Suppressor macrophage treated with lipopolysaccharide for 4 hours (primary cell): Measurements from ENCODE around the gene MYOM1.

Experiments used
- DNase-seq: peaks from one replicate; pipeline ENCODE4 v3.0.0-alpha.2; 2020

MYOM1 gene

DNA sequence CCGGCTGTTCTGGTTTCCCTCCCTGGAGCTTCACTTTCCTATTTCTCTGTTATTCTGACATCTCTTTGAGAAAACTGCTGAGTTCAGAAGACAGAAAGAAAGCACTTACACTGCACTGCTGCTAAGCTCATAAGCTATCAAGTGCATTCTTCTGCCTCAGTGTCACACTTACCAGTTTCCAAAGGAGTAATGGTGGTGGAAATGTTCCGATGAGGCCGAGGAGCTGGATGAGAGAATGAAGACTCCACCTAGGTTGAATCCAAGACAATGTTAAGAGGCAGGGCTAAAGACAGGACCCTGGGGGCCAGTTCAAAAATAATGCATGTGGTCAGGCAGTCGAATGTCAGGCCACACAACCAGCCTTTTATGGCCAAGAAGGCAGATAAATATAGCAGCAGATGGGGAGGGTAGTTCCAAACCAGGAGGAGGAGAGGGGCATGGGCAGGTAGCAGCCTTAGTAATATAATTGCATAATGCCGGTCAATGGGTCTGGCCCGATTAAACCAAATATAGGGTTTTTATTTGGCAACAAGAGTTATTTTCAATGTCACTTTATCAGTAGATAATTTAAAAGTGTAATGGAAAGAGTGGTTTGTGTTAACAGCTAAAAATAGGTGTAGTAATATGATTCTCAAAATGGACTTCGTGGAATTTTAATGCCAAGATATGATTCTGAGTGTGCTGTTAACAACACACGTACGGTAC is at the start of gene MYOM1:
Gene MYOM1 (minus strand): TSS at position 338 of the 705 bp plus-strand sequence. CDS start 4,745 bp downstream, outside the sequence.
- DNase-seq: no peak

GRCh38 chr18:3269241-3269913 is 49.6 kb upstream of the MYOM1 start:
- peak; percentile 60 for DNase-seq

- no peak for DNase-seq
Observed at GRCh38 chr18:3268306-3268705, 48.5 kb upstream of the MYOM1 start.

DNA sequence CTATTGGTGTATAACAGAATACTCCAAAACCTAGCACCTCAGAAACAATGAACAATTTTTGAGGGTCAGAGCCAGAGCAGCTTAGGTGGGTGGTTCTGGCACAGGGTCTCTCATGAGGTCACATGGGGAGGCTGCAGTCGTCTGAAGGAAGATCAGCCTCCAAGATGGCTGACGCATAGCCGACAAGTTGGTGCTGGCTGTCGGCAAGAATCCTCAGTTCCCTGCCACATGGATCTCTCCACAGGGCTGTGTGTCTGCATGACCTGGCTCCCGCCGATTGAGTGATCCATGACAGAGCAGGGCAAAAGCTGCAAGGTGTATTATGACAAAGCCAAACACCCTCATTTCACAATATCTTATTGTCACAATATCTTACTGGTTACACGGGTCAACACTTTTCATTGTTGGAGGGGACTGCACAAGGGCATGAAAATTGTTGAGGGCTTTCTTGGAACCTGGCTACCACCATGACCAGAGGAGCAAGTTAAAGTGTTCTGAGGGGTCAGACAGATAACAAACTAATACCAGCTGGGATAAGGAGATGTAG is 46.4 kb upstream of the MYOM1 start:
- DNase-seq: no peak

GRCh38 chr18:3265564-3266033 is 45.8 kb upstream of the MYOM1 start:
- DNase-seq: no peak

DNA sequence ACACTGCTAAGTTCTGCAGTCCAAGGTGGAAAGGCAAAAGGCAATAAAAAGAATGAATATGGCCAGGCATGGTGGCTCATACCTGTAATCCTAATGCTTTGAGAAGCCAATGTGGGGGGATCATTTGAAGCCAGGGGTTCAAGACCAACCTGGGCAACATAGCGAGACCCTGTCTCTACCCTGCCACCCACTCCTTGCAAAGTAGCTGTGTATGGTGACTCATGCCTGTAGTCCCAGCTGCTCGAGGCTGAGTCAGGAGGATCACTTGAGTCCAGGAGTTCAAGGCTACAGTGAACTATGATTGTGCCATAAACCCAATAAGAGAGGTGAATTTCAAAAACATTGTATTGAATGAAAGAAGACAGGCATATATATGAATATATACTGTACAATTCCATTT is 44.6 kb upstream of the MYOM1 start:
- DNase-seq: no peak

DNA sequence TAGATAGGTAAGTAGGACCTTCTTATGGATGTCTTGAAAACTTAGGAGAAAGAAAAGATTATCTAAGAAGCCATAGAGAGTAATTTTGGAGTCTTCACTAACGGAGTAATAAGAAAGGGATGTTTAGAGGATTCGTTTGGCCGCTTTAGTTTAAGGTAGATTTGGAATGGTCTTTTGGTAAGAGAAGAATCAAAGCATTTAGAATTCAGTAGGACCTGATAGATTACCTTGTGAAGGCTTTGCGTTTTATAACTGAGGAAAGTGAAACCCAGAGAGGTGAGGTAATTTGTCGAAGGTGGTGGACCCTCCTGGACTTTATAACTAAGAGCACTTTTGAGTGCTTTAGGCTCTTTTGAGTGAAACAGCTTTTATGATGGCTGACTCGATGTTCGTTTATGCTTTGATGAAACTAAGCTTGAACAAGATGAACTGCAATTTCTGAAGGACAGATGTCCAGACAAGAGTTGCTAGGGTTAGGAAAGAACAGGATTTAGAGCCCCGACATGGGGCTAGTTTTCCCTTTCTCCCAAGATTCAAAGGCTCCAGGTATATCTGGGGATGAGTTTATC is 43.4 kb upstream of the MYOM1 start:
- DNase-seq: no peak

GRCh38 chr18:3262234-3263131 is 42.7 kb upstream of the MYOM1 start:
- DNase-seq: no peak

GRCh38 chr18:3261373-3262233 is 41.8 kb upstream of the MYOM1 start, which contains the start of gene MYL12B:
Gene MYL12B, plus strand, starts transcription at chr18:3262133. Its CDS starts 10,766 bp downstream, at chr18:3272899.
- peak; percentile 90 for DNase-seq

DNA sequence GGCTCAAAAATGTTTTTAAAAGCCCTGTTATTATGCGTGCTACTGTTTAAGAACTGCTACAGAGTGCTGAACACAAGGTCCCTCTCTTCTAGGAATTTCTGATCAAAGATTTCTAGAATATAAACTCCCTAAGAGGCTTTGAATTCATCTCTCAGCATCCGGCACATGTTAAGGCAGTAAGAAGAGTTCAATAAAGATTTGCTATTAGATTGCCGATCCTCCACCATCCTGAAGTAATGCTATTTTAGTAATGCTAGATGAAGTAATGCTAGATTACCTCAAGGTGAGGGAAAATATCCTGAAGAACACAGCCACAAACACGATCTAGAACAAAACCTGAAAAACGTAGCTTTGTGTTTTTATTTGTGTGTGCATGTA is 41.2 kb upstream of the MYOM1 start:
- no peak for DNase-seq

- DNase-seq: no peak
Observed at GRCh38 chr18:3257627-3258120, 37.9 kb upstream of the MYOM1 start.

DNA sequence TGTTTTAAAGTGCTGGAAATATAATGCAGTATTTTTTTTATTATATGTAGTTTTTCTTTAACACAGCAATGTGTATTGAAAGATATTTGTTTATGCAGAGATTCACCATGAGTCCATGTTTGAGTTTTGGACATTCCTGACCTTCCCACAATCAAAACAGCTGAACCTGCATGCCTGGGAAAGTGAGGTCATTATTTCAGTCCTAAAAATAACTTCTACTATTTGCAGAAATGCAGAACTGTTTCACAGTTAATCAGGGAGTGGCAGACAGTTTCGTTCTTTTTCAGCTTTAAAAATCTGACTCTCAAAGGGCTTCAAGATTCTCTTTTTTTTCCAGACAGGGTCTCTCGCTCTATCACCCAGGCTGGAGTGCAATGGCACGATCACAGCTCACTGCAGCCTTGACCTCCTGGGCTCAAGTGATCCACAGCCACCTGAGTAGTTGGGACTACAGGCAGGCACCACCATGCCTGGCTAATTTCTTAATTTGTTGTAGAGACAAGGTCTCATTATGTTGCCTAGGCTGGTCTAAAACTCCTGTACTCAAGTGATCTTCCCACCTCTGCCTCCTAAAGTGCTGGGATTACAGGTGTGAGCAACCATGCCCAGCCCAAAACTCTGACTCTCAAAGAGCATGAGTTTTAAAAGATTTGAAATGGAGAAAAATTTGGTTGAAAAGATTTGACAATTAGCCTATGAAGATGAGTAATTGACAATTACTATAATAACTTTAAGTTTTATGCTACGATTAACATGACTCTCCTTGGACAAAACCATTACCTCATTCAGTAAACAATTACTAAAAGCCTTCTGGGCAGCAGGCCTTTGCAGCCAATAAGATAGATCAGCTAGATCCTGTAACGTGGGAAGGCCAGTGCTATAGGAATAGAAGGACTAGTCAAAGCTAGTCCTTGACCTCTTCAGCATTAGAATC is 37.2 kb upstream of the MYOM1 start:
- peak; percentile 45 for DNase-seq

GRCh38 chr18:3255611-3256165 is 35.9 kb upstream of the MYOM1 start:
- no peak for DNase-seq

DNA sequence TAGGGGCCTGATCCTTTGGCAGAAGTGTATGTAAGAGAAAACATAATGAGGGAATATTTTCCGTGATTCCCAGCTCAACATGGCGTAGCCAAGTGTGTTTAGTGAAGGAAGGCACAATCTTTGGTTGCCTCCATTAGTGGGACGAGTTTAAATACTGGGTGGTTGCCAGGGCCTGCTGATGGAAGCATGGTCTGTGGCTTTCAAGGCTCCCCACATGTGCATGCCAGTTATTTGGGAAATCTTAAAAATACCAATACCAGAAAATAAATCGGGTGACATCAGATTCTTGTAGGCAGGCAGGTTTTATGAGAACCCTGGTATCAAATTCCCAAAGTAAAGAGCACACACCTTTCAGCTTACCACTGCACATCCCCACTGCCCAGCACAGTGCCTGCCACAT is 35.0 kb upstream of the MYOM1 start:
- no peak for DNase-seq

GRCh38 chr18:3252843-3253242 is 33.1 kb upstream of the MYOM1 start:
- DNase-seq: no peak

DNA sequence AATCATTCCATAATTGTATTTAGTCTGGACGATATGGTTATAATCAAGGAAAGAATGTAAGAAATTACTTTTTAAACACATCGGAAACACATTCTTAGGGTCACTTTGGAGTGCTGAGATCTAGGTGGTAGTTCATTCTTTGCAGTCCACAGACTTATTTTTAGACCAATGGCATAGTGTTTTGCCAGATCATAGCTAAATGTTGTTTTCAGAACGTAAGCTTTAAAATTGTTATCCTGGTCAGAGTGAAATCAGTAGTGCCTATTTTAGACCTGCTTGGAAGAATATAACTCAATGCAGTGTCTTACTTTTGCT is 32.2 kb upstream of the MYOM1 start:
- no peak for DNase-seq

GRCh38 chr18:3251249-3251962 is 31.6 kb upstream of the MYOM1 start:
- no peak for DNase-seq

- DNase-seq: peak; percentile 50
Observed at GRCh38 chr18:3250237-3251107, 30.7 kb upstream of the MYOM1 start.
